ENCODE measurements around the gene ANTXR2.

ANTXR2 gene

DNA sequence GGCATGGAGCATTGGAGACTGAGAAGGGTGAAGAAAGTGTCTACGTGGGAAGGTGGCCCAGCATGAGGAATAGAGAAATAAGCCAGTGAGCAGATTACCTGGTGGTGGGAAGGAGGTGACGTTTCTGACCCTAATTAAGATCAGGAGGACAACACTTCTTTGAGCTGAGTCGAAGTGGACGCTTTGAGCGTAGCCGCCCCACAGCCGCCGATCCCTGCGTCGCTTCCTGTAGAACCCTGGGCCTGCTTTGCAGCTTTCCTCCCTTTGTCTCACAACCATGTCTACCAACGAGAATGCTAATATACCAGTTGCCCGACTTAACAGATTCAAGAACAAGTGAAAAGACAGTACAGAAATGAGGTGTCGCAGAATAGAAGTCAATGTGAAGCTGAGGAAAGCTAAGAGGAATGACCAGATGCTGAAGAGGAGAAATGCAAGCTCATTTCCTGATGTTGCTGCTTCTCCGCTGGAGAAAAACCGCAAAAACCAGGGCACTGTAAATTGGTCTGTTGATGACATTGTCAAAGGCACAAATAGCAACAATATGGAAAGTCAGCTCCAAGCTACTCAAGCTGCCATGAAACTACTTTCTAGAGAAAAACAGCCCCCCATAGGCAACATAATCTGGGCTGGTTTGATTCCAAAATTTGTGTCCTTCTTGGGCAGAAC lies 6.4 kb upstream of the ANTXR2 start:
- no peak for DNase-seq
- Histone ChIP-seq H3K9ac (ENCODE audit: low read length) (no peak overlapping the region), H3F3A (ENCODE audit: insufficient read depth, low read length) (no peaks in the 10 kb centered on the region), H3K4me3 (ENCODE audit: low read length) (no peak overlapping the region), H3K4me2 (ENCODE audit: low read depth, low read length) (no peak overlapping the region), H2AFZ (ENCODE audit: low read length) (no peak overlapping the region), H3K27me3 (replicated peaks; ENCODE audit: insufficient read depth, low read length) (no peaks in the 10 kb centered on the region), H4K20me1 (ENCODE audit: insufficient read depth, low read length) (no peaks in the 10 kb centered on the region), H3K79me2 (ENCODE audit: low read length) (no peaks in the 10 kb centered on the region), H3K4me1 (ENCODE audit: low read length) (no peaks in the 10 kb centered on the region), H3K9me2 (replicated peaks; ENCODE audit: insufficient read depth, low read length) (no peaks in the 10 kb centered on the region), H3K36me3 (replicated peaks; ENCODE audit: insufficient read depth, low read length) (no peaks in the 10 kb centered on the region), H3K9me3 (replicated peaks; ENCODE audit: insufficient read depth, low read length) (no peaks in the 10 kb centered on the region), H3K27ac (ENCODE audit: low read length) (no peak overlapping the region)
- TF ChIP-seq, protein P1, sequence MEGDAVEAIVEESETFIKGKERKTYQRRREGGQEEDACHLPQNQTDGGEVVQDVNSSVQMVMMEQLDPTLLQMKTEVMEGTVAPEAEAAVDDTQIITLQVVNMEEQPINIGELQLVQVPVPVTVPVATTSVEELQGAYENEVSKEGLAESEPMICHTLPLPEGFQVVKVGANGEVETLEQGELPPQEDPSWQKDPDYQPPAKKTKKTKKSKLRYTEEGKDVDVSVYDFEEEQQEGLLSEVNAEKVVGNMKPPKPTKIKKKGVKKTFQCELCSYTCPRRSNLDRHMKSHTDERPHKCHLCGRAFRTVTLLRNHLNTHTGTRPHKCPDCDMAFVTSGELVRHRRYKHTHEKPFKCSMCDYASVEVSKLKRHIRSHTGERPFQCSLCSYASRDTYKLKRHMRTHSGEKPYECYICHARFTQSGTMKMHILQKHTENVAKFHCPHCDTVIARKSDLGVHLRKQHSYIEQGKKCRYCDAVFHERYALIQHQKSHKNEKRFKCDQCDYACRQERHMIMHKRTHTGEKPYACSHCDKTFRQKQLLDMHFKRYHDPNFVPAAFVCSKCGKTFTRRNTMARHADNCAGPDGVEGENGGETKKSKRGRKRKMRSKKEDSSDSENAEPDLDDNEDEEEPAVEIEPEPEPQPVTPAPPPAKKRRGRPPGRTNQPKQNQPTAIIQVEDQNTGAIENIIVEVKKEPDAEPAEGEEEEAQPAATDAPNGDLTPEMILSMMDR (IDR thresholded peaks at IDR 0.05; ENCODE audit: low read length): no peak
- TF ChIP-seq EZH2 (optimal IDR thresholded peaks at IDR 0.05; ENCODE audit: low read depth, low read length) (no peak), EZH2phosphoT487 (IDR thresholded peaks at IDR 0.05; ENCODE audit: low read length) (no peak)

DNA sequence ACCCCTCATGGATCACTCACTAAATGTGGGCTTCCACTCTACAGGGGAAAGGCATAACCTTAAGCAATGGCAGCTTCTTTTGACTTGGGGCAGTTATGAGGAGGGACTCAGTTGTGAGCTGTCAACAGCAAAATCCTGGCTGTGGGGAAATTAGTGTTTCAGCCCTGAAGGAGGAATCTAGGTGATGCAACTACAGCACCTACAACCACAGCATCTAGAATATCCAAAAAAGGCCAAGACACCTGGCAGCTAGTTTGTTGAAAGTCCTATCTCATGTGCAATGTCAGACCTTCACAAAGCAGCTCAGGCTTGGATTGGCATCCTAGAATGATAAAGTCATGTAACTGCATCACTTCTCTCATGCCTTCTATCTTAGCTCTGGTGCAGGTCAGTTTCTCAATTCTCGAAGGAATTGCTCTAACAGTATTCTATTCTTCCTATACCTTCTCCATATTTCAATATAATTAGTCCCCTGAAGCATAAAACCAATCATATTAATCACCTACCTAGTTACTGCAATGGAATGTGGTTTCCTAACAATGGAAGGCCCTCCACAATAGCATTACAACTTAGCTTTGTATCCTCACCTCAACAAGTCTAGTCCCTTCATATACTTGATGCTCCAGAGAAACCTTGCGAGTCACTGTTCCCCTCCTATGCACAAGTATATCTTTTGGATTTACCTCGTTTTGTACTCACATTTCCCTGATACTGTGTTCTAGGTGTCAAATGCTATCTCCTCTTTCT lies 5.5 kb upstream of the ANTXR2 start:
- no peak overlapping the region for H3K27ac ChIP-seq (ENCODE audit: low read length)
- no peaks in the 10 kb centered on the region for H3K36me3 ChIP-seq (replicated peaks; ENCODE audit: insufficient read depth, low read length)
- H2AFZ ChIP-seq (ENCODE audit: low read length): no peak overlapping the region
- H3F3A ChIP-seq (ENCODE audit: insufficient read depth, low read length): no peaks in the 10 kb centered on the region
- H3K9me3 ChIP-seq (replicated peaks; ENCODE audit: insufficient read depth, low read length): no peaks in the 10 kb centered on the region
- no peak overlapping the region for H3K9ac ChIP-seq (ENCODE audit: low read length)
- no peaks in the 10 kb centered on the region for H3K79me2 ChIP-seq (ENCODE audit: low read length)
- DNase-seq: no peak
- 0 out of 2 replicates have a peak, but pooled peaks cover 2% of the 10 kb centered on the region for H3K4me1 ChIP-seq (ENCODE audit: low read length)
- no peaks in the 10 kb centered on the region for H4K20me1 ChIP-seq (ENCODE audit: insufficient read depth, low read length)
- H3K27me3 ChIP-seq (replicated peaks; ENCODE audit: insufficient read depth, low read length): no peaks in the 10 kb centered on the region
- no peak overlapping the region for H3K4me2 ChIP-seq (ENCODE audit: low read depth, low read length)
- H3K9me2 ChIP-seq (replicated peaks; ENCODE audit: insufficient read depth, low read length): no peaks in the 10 kb centered on the region
- no peak overlapping the region for H3K4me3 ChIP-seq (ENCODE audit: low read length)
- TF ChIP-seq EZH2 (optimal IDR thresholded peaks at IDR 0.05; ENCODE audit: low read depth, low read length) (no peak), EZH2phosphoT487 (IDR thresholded peaks at IDR 0.05; ENCODE audit: low read length) (no peak)
- TF ChIP-seq, protein P1 (IDR thresholded peaks at IDR 0.05; ENCODE audit: low read length): no peak

DNA sequence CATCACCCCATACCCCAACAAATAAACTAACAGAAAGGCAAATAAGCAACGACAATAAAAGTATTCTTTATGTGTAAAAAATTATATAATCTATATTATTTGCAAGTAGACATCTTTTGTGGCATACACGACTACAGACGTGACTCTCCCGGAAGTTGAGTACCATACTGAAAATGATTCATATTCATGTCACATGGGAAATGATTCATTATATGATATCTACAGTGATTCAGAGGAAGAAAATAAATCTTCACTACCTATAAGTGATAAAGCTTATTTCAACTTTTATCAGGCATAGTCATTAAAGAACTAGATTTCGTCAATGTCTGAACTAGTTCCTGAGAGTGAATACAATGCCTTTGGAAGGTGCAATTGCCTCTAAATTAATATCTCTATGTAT lies 4.6 kb upstream of the ANTXR2 start:
- H3K36me3 ChIP-seq (replicated peaks; ENCODE audit: insufficient read depth, low read length): no peaks in the 10 kb centered on the region
- H3K27me3 ChIP-seq (replicated peaks; ENCODE audit: insufficient read depth, low read length): no peaks in the 10 kb centered on the region
- no peaks in the 10 kb centered on the region for H3K79me2 ChIP-seq (ENCODE audit: low read length)
- DNase-seq: no peak
- 0 out of 2 replicates have a peak, but pooled peaks cover 2% of the 10 kb centered on the region for H3K4me1 ChIP-seq (ENCODE audit: low read length)
- H3K9me3 ChIP-seq (replicated peaks; ENCODE audit: insufficient read depth, low read length): no peaks in the 10 kb centered on the region
- H3K4me2 ChIP-seq (ENCODE audit: low read depth, low read length): no peak overlapping the region
- no peaks in the 10 kb centered on the region for H4K20me1 ChIP-seq (ENCODE audit: insufficient read depth, low read length)
- TF ChIP-seq EZH2phosphoT487 (IDR thresholded peaks at IDR 0.05; ENCODE audit: low read length): no peak
- TF ChIP-seq EZH2 (optimal IDR thresholded peaks at IDR 0.05; ENCODE audit: low read depth, low read length): no peak
- TF ChIP-seq, protein P1 (IDR thresholded peaks at IDR 0.05; ENCODE audit: low read length): no peak
- no peaks in the 10 kb centered on the region for H3F3A ChIP-seq (ENCODE audit: insufficient read depth, low read length)
- H3K9ac ChIP-seq (ENCODE audit: low read length): no peak overlapping the region
- no peaks in the 10 kb centered on the region for H3K9me2 ChIP-seq (replicated peaks; ENCODE audit: insufficient read depth, low read length)
- H2AFZ ChIP-seq (ENCODE audit: low read length): no peak overlapping the region
- no peak overlapping the region for H3K4me3 ChIP-seq (ENCODE audit: low read length)
- H3K27ac ChIP-seq (ENCODE audit: low read length): no peak overlapping the region

Measured in MM.1S (cell line).